ENCODE measurements around the gene RNF34.

Gene RNF34

DNA sequence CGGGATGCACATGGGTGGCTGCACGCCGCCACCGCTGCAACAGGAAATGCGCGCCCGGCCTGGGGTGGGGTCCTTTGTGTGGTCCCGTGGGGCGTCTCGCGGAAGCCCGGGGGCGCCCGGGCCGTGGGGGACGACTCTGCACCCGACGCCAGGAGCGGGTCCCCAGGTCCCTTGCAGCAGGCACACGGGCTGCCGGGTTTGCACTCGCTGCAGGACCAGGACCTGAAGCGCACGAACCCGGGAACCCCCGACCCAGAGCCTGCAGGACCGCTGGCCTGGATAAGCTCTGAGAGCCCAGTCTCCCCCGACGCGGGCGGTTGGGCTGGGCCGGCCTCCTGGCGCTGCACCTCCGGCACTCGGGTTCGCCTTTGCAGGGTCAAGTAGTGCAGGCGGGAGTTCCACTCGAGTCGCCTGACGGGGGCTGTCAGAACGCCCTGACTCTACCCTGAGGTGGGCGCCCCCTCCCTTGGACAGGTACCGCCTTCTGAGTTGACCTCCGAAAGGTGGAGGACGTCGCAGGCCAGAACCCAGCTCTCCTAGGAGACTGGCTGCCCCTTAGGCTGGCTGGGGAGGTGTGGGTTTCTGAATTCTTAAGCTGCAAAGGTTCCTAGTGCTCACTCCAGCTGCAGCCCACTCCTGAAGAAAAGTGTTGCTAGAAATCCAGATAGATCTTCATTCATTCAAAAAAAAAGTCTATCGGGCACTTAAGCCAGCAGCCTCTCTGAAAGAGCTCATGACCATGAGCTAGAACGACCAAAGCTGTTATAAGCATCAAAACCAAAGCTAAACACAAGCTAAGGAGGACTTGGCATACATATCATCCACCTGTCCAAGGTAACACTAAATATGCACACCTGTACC is 68.0 kb downstream of the RNF34 start:
- no peak for DNase-seq

DNA sequence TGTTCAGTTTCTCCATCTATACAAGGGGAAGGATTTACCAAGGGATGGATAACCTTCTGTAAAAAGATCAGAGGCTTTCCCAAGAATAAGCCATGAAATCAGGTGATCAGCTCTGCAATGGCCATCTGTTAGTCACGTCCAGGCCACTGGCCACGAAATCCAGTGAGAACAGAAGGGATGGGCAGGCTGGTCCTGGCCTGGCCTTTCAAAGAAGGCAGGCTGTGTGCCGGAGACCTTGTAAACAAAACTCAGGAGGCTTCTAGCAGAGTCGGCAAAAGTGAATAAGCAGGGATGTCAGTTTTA is 68.5 kb downstream of the RNF34 start:
- no peak for DNase-seq

DNA sequence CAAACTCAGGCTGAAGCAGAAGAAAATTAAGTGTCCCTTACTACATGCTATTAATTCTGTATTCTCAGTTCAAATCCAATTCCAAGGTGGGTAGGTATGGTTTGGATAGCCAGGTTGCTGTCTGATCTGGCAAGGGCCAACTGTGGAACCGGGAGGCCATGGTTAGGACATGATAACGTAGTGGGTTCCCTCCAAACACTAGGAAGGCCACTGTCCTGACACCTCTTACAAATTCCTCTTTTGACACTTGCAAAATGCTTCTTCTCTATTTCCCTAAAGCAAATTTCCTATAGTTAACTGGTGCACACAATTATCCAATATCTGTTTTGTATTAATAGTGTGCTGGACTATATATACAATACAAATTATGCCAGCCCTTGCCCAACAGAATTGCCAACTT is 70.8 kb downstream of the RNF34 start:
- DNase-seq = no peak

DNA sequence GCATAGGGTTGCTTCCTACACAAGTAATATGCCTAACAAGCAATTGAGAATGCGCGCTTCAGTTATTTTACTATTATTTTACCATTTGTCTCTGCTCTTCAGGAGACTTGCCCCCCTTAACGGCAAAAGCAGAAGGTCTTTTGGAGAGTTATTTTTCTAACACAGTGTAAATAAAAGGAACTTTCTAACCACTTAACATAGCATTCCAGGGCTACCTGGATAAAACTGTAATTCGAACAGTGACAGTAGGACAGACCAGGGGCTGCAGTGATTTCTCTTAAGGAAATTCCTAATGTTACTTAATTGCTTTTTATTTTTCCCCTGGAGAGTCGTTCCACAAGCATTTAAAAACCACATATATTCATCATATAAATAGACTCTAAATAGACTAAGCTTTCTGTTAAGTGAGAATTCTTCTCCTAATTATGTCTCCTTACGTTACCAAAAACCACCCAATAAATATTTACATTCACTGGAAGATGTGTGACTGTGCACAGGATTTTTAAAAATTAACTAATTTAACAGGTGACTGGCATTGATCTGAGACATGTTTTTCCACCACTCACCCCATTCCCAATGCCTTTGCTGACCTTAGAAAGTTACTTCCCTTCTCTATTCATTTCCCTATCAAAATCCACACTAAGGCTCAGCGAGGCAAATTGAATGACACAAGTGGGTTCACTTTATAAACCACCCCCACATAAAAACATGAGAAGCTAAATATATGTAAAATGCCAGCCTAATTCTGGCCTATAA is 72.4 kb downstream of the RNF34 start:
- DNase-seq = no peak

All from activated CD4-positive, alpha-beta T cell treated with anti-CD3 and anti-CD28 coated beads for 1 hour (primary cell).